8988T (cell line): Measurements from ENCODE around the gene TMEM132D.

Experiments
- DNase-seq: peaks from one replicate; pipeline ENCODE4 v3.0.0; 2011

Gene TMEM132D

DNA sequence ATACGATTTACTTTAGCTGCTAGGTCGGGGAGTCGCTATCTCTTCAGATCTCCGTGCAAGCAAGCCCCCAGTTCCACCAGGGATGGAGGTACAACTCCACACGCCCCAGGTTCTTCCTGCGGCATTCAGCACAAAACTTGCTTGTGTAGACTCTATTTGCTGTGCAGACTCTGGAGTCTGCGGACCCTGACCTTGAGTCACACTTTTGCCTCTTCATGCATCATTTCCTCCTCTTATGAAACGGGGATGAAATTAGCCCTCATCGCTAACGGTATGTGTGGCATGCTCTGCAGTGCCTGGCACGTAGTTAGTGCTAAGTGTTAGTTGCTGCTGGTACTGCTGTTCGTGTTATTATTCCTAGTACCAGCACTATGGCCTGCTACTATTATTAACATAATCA, 84.4 kb downstream of the TMEM132D start:
- no peak for DNase-seq

DNA sequence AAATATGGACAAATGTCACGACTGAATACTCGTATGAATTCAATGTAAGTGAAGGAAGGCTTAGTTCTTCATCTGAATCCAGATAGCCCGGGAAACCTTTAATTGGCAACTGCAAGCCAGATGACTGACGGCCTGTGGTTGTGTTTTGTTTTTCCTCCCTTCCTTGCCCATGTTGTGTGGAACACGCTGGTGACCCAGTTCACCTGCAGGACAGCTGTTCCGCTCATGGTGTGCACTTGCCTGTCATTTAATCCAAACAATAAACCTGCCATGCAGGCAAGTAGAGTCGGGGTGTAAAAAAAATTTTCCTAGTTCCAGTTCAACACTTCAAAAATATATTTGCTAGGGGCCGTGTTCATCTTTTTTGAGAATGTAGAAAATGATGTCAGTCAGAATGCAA, 88.0 kb downstream of the TMEM132D start:
- no peak for DNase-seq

DNA sequence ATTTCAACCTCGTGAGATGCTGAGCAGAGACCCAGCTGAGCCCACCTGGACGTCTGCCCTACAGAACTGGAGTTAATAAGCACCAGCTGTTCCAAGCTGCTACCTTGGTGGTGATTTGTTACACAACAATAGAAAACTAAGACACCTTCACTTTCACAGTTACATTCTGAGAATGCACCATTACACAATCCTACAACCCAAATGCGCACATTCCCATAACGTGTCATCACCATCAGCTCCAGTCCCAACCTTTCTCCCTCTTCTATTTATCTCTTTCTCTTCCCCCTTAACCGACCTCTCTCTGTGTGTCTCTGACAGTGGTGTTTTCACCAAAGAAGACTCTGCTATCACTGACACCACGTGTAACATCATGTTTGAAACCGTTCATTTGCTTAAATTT, 91.9 kb downstream of the TMEM132D start:
- DNase-seq = no peak

DNA sequence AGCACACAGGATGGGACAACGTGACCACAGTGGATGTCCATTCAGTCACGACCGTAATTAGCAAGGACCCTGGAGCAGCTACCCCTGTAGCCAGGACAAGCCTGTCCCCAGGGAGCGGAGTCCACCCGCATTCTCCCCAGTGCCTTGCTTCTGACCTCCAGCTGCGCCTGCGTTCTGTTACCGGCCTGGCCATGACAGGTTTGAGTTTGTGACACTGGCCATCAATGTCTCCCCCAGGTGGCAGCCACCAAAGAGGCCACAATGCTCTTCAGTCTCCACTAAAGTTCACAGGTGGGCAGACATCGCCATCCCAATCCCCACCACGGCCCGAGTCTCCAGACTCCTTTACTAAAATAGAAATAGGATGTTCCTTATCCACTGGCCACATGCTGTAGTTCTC, 96.7 kb downstream of the TMEM132D start:
- DNase-seq = no peak

DNA sequence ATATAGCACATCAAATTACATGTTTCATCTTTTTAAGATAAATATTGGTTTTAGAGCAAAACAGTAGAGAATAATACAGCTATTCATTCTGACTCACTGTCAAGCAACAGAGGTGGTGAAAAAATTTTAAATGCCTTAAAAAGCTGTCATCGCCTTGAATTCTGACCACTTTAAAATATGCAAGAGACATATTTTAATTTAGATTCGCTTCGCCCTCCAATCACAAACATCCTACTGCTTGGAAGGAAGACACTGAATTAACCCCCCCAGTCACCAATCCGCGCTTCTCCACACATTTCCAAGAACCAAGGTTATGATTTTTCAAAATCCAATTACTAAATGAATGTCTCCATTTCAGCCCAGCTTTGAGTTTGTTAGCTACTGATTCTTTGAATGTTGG, 112.4 kb downstream of the TMEM132D start:
- DNase-seq = no peak

DNA sequence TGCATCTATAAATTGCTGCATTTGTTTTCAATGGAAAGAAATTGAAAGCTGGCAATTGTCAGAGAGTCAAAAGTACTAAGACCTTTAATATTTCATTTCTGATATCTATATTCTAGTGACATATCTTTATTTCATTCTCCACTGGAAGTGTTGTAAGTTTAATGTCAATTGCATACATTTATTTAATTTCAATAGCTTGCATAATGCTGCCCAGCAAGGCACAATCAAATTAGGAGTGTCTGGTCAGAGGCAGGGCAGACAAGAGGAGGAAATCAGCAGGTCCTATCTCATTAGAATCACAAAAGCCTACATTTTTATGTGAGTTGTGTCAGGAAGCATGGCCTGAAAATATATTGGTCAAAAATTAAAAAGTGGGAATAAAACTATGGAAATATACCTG, 112.9 kb downstream of the TMEM132D start:
- DNase-seq = no peak

DNA sequence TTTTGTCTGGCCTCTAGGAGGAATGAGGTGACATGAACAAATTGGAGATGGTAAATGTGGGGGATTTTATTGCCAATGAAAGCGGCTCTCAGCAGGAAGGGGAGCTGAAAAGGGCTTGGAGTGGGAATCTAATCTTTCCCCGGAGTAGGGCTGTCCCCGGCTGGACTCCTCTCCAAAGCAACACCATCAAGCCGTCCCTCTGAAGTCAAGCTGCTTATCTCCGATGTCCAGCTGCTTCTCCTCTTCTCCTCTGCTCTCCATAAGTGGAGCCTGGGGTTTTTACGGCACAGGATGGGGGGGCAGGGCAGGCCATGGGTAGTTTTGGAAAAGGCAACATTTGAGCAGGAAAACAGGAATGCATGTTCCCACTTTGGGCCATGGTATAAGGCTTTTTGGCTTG, 113.5 kb downstream of the TMEM132D start:
- no peak for DNase-seq

DNA sequence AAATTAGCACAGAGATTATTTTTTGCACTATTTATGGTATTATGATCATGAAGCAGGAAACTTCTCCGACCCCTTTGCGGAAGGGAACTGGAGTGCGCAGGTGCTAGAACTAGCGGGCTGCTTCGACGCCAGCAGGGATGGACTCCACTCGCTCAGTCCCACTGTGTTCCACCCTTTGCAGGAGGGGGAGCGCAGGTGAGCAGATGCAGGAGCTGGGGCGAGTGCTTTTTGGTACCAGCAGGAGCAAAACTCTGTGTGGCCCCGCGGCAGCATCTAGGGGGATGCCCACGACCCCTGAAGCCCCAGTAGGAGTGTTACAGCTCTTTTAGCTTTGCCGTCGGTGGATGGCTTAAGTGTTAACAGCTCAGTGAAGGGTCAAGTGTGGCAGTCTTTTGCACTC, 113.9 kb downstream of the TMEM132D start:
- no peak for DNase-seq

DNA sequence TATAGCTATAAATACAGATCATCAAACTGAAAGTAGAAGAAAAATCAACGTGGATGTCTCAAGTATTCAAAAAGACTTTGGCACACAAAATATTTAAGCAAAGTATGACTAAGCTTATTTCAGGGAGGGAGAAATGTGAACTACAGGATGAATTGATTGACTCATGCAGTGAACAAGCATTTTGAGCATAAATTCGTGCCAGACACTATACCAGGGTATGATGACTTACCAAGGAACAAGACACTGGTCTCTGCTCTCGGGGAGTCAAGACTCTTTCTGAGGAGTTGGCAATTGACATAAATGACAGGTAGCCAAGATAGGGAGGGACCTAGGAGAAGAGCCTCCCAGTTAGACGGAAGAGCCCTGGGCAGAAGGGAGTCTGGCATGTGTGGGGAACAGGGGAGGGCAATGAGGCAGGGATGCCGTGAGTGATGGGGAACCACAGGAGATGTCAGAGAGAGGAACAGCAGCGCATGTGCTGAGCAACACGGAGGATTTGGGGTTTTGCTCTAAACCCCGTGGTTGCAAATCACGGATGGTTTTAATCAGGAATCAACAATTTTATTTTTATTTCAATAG, 115.2 kb downstream of the TMEM132D start:
- DNase-seq = no peak

DNA sequence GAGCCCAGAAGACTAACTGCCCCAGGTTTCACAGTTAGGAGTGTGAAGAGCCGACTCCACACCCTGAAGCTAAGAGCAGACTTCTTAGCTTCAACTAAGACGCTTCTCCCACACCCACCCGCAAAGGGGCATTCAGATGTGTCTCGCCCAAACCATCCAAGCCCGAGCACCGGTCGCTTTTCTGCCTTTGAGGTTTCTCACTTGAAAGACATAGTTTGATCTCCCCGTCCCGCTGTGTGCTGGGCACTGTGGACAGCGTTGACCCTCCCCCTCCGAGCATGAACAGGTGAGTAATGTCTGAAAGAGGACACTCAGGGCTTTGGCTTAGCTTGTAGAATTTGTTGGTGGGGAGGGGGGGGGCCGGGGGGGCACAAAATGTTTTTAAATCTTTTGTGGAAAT, 123.8 kb downstream of the TMEM132D start:
- no peak for DNase-seq

DNA sequence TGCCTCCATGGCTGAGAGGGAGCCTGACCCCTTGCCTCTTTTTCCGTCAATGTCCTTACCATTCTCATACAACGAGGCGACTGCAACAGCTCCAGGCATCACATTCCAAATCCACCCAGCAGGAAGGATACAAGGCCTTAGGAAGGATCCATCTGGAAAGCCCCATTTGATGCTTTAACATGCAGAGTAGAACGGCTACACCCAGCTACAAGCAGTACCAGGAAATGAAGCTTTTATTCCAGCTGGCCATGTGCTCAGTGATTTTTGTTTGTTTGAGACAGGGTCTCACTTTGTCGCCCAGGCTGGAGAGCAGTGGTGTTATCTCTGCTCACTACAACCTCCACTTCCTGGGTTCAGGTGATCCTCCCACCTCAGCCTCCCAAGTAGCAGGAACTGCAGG, 124.8 kb downstream of the TMEM132D start:
- DNase-seq = no peak

DNA sequence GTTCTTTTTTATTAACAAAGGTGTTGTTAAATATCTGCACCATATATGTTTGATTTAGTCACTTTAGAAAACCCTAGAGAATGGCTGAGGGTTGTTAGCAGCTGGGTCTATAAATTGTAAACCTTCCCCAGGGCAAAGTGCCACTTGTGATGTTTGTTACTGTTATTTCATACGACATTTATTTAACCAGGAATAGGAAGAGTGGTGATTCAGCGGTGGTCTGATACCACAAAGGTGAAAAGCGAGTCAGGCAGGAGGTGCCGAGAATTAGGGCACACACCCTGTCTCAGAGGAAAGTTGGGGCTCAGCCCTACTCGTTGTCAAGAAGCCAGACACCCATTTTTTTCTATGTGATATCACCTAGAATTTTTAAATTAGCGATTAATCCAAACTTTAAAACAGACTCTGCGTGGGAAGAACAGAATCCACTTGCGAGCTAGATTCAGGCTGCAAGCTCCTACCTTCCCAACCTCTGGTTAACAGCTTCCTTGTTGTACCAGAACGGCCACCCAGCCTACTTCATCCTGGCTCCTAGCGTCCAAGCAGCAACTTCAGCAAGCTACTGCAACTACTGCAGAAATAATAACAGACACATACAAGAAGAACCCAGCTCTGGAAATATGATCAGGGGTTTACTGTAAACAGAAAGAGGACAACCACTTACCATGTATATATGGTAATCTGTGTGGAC, 126.7 kb downstream of the TMEM132D start:
- DNase-seq = no peak

DNA sequence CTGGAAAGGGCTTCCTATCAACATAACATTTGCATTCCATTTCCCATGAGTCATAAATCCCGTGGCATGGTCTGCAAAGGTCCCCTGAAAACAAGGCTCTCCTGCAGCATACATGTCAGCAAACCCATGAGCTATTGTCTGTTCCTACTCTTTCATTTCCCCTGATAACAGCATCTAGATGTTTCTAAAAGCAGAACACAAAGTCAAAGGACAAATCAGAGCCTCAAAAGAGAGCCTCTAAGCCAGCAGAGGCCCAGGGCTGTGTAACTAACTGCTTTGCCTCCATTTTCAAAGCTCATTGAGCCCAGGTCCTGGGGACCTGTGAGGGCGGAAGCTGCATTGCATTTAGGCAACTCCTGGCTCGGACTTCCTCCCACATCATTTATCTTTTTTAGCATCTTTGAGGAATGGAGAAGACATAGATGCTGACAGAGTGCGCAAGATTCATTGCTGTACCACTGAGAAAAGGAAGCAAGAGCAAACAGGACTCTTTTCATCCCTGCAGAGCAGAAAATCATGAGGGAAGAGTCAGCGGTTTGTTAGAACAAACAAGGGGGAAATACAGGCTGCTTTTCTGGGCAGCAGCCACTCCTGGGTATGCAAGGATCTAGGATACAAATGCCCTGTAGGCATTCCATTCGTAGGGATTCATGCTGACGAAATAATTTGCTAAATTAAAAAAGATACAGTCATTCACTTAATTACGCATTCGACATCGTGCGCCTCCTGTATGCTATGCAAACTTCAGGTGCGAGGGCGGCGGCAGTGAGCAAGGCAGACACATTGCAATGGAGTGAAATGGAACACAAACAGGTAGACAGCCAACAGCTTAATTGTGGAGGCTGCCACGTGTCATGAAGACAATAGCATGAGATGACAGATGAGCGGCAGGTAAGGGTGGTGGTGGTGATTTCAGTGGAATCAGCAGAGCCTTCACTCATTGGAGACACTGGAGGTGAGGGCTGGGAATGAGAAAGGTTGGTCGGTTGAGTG, 131.0 kb downstream of the TMEM132D start:
- no peak for DNase-seq

DNA sequence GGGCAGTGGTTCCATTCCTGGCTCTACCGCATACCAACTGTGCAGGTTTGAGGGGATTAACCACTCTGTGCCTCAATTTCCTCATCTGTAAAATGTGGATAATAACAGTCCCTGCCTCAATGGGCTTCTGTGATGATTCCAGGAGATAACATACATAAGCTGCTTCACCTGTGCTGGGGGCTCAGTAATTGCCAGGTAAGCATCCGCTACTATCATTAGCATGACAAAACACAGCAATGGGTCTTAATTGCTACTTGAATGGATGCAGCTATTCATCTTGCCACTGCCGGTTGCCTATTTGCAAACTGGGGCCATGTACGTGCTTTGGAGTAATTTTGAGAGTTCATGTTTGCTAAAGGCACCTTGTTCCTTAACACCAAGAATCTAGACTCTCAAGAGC, 132.6 kb downstream of the TMEM132D start:
- no peak for DNase-seq

DNA sequence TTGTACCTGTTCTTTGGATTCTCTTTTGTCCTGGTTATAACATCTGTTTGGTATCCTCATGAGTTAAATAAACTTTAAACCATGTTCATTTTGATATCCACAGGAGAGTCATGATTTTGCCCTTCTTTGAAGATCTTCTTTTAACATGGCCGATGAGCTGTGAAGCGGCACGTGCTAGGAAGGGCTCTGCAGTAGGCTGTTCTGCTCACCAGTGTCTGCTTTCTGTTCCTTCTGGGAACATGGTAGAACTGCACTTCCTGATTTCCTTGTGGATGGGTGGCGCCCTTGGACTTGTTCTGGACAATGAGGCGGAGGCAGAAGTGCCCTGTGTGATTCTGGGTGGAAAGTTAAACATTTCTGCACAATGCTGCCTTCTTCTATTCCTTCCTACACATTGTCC, 138.1 kb downstream of the TMEM132D start:
- no peak for DNase-seq

DNA sequence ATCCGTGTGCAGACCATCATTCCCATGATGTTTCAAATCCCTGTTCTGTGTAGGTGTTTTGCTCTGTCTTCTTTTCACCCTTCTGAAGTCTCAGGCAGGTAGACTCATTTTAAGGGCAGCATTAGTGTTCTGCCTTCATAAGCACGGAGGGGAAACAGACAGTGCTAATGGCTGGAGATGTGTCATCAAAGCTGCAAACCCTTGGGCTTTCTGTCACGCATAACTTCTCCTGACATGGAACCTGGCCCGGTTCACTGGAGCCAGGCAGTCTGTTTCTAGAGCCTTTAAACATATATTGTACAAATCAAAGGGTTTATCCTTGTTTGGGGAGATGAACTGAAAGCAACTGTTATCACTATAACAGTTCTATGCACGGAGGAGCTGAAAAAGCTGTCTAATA, 141.4 kb downstream of the TMEM132D start:
- no peak for DNase-seq

DNA sequence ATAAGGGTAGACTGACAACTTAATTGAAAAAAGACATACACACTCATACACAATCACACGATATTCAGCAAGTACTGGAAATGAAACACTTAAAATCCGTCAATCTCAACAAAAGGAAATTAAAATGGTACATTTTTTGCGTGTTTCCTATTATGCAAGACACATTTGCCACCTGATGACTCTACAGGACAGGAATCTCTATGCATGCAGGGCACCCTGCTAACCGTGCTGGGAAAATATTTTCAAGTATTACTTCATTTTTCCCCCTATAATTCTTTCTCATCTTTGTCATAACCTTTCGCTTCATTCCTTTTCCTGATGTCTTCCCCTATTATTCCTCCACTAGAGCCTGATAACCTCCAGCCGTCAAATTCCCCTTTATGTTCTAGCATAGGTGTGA, 150.2 kb downstream of the TMEM132D start:
- no peak for DNase-seq

DNA sequence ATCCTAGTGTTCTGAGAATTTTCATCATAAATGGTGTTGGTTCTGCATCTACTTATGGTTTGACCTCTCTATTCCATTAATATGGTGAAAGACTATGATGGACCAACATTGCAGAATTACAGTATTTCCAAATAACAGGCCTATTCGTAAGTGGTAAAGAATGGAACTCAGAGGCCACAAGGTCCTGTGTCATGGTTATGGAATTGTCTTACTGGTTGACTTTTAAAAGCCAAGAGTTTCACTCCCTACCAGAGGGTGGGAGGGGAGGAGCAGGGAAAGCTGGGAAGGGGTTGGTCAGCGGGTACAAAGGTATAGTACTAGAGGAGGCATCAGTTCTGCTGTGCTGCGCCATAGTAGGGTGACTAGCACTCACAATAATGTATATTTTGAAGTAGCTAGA, 153.4 kb downstream of the TMEM132D start:
- DNase-seq = no peak

DNA sequence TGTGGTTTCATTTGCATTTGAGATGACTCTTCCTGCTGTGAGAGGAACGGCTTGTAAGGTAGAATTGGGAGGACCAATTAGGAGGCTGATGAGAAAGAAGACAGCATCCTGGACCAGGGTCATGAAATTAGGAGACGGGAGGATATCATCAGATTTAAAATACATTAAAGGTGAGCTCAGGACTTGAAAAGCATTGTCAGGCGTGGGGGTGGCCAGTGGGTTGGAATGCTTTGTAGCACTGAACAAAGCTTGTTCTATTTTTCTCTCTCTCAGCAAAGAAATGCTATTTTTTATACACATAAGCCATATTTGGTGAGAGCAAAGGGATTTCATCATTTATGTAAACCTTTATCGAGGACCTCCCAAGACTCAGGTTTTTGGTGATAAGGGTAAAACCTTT, 157.5 kb downstream of the TMEM132D start:
- DNase-seq = no peak

DNA sequence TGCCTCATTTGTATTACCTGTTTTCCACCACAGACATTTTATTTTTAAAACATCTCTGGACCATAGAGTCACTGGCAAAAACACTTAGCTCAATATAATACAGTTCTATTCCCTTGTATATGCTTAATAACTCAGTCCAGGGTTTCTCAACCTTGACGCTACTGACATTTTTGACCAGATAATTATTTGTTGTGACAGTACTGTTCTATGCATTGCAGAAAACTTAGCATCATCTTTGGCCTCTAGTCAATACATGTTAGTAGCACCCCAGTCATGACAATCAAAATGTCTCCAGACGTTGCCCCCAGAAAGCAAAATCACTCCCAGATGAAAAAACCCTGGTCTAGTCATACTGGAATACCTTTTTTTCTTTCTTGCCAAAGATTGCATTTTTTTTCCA, 174.7 kb downstream of the TMEM132D start:
- DNase-seq = no peak

DNA sequence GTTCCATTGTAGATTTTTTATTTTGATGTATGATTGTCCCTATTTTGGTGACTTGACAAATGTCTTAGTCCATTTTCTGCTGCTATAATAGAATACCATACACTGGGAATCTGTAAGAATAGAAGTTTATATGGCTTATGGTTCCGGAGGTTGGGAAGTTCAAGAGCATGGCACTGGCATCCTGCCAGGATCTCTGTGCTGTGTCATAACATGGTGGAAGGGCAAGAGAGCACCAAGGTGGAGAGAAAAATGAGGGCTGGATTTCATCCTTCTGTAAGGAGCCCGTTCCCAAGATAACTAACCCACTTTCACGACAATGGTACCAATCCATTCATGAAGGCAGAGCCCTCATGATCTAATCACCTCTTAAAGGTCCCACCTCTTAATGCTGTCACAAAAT, 176.7 kb downstream of the TMEM132D start:
- no peak for DNase-seq

DNA sequence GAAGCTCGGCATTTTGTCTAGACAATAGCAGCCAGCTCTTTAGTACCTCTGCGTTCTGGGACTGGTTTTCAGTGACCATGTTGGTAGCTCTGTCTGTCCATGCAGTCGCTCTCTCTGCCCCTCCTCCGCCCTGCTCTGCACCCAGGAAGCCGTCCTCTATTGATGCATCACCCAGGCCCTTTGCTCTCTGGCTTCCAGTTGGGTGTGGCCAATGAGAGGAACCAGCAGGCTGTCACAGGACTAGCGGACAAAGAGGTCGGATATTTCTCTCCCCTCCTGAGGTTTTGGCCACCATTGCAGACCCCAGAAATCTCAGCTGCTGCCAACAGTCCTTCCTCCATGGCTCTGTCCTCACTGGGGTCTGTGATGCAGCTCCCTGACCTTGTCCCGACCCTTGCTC, 180.6 kb downstream of the TMEM132D start:
- no peak for DNase-seq

DNA sequence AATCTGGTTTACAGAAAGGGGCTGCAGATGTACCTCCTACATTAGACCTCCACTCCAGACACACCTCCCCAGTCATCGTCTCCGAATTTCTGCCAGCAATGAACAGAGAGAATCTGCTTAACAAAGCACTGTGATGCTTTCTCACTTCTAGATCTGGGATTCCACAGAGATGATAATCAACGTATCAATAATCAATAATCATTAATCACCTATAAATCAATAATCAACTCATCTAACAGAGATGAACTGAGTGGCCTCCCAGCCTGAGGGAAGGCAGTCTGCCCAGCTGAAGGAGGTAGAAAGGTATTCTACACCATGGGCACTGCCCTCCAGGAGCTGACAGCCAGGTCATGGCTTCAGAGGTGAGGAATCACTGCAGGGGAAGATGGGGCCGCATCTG, 183.2 kb downstream of the TMEM132D start:
- DNase-seq = no peak

DNA sequence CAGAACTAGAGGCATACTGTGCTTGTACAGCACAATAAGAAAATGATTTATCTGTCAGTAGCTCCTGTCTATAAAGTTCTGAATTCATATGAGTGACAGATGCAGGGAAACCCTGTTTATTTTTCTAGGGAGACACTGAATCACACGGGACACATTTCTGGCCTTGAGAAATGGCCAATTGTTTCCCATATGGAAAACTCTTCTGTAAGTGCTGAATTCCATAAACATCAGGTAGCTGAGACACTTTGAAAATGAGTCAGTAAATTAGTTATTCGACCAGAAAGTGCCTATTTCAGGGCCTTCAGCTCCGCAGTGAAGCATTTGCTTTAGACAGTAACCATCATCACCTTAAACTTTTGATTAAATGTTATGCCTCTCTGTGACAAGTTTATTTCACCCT, 184.4 kb downstream of the TMEM132D start:
- no peak for DNase-seq
